Fibroblast of lung (primary cell): ENCODE data around the gene DLGAP1. TPM values are rescaled to one million over a fixed set of nuclear protein-coding genes. Genes with fewer than 3 reads are reported as not detected.

Experiments
- DNase-seq, 2 donors: peaks; one replicate each; pipeline versions ENCODE4 v3.0.0 to v3.0.0-alpha.2; 2010; ENCODE audit warnings: low read depth in 2 of 2
- H2AFZ ChIP-seq: 2 replicates; pipeline ENCODE4 v1.5.1; 2012; ENCODE audit warnings: low read length, control low read depth, inconsistent platforms
- H3K27ac ChIP-seq: 2 replicates; pipeline ENCODE4 v1.5.1; 2011; ENCODE audit warnings: low read length, control low read depth; ENCODE audit not compliant: insufficient read depth
- H3K27me3 ChIP-seq: 2 replicates; pipeline ENCODE4 v1.5.1; 2011; ENCODE audit warnings: mild to moderate bottlenecking, low read length; ENCODE audit not compliant: control insufficient read depth, insufficient read depth
- H3K36me3 ChIP-seq: 2 replicates; pipeline ENCODE4 v1.5.1; 2011; ENCODE audit warnings: low read length; ENCODE audit not compliant: control insufficient read depth, insufficient read depth
- H3K4me1 ChIP-seq: 2 replicates; pipeline ENCODE4 v1.5.1; 2011; ENCODE audit warnings: low read length; ENCODE audit not compliant: control insufficient read depth, insufficient read depth; ENCODE audit errors: extremely low read depth
- H3K4me2 ChIP-seq: 2 replicates; pipeline ENCODE4 v1.5.1; 2011; ENCODE audit warnings: low read length, control low read depth; ENCODE audit not compliant: insufficient read depth; ENCODE audit errors: extremely low read depth
- H3K4me3 ChIP-seq, 4 experiments: fragments of 200-600 bp in 1 of 4; sonication (generic) in 1 of 4; replicated peaks in 1 of 4; 2 replicates each; pipeline ENCODE4 v1.5.1; 2011 to 2016; ENCODE audit warnings: low read length in 4 of 4, low read depth in 3 of 4, mild to moderate bottlenecking in 3 of 4, control low read depth in 2 of 4, inconsistent platforms in 1 of 4, mixed read lengths in 1 of 4; ENCODE audit not compliant: insufficient read depth in 1 of 4; ENCODE audit errors: control extremely low read depth in 1 of 4
- H3K79me2 ChIP-seq: 2 replicates; pipeline ENCODE4 v1.5.1; 2012; ENCODE audit warnings: mild to moderate bottlenecking, low read length, inconsistent platforms; ENCODE audit not compliant: control insufficient read depth, insufficient read depth
- H3K9ac ChIP-seq: 2 replicates; pipeline ENCODE4 v1.5.1; 2011; ENCODE audit warnings: mild to moderate bottlenecking, low read length, control low read depth; ENCODE audit not compliant: insufficient read depth
- H3K9me3 ChIP-seq: 2 replicates; pipeline ENCODE4 v1.5.1; 2012; ENCODE audit warnings: low read depth, low read length; ENCODE audit not compliant: control insufficient read depth, insufficient read depth
- H4K20me1 ChIP-seq: 2 replicates; pipeline ENCODE4 v1.5.1; 2011; ENCODE audit warnings: low read length; ENCODE audit not compliant: control insufficient read depth, insufficient read depth; ENCODE audit errors: extremely low read depth
- CTCF ChIP-seq, 2 donors: IDR thresholded peaks in 1 of 2; conservative IDR thresholded peaks in 1 of 2; 1 replicate in 1 of 2; 2 replicates in 1 of 2; pipeline ENCODE4 v1.5.1; 2011 to 2012; ENCODE audit warnings: low read length in 2 of 2, control low read depth in 1 of 2, inconsistent platforms in 1 of 2, low read depth in 1 of 2, mild to moderate bottlenecking in 1 of 2
- EZH2 ChIP-seq: IDR thresholded peaks from 2 replicates; pipeline ENCODE4 v1.5.1; 2012; ENCODE audit warnings: low read length, control low read depth, mild to moderate bottlenecking; ENCODE audit errors: missing control alignments
- polyA plus RNA-seq, 2 donors: library from polyadenylated mRNA; depleted of rRNA in 1 of 2; stranded (reverse) in 1 of 2; unstranded in 1 of 2; fragments of >200 nt; gene quantifications; 2 replicates each; pipeline ENCODE4 v1.2.1, GENCODE V29; 2011 to 2012; ENCODE audit warnings: missing spikeins in 1 of 2
- total RNA-seq: library from RNA; depleted of rRNA; stranded (reverse); fragments of >200 nt; gene quantifications from 2 replicates; pipeline ENCODE4 v1.2.1, GENCODE V29; 2014

DLGAP1 gene
- total and polyA plus RNA-seq, 2 donors (not counting 1 experiment from before 2014, with no cell fraction given), result 0.16 to 0.17 TPM

GRCh38 chr18:4125627-4126230 lies 329.4 kb downstream of the DLGAP1 start:
- no peaks in the 10 kb centered on the region for H3K36me3 ChIP-seq
- TF ChIP-seq EZH2 (no peak), CTCF (conservative IDR thresholded peaks at IDR 0.05 in 1 of 2, IDR thresholded peaks at IDR 0.05 in 1 of 2; ENCODE audit: low read depth in 1 of 2, low read length in 2 of 2) (no peak)

GRCh38 chr18:4125224-4125623 lies 329.9 kb downstream of the DLGAP1 start:
- DNase-seq, result peak in 1 of 2 donors; percentile 60
- TF ChIP-seq EZH2, result no peak
- no peak for TF ChIP-seq CTCF (conservative IDR thresholded peaks at IDR 0.05 in 1 of 2, IDR thresholded peaks at IDR 0.05 in 1 of 2; ENCODE audit: low read depth in 1 of 2, low read length in 2 of 2)

More at GRCh38 chr18:4125627-4126230, 329.4 kb downstream of the DLGAP1 start:
- H3K9ac ChIP-seq, result no peak overlapping the region
- H3K4me3 ChIP-seq, result no peak overlapping the region
- H3K4me2 ChIP-seq, result no peak overlapping the region
- H4K20me1 ChIP-seq, result no peaks in the 10 kb centered on the region
- H3K9me3 ChIP-seq, result no peaks in the 10 kb centered on the region
- no peaks in the 10 kb centered on the region for H3K27me3 ChIP-seq
- no peak overlapping the region for H2AFZ ChIP-seq
- no peaks in the 10 kb centered on the region for H3K79me2 ChIP-seq
- no peaks in the 10 kb centered on the region for H3K4me1 ChIP-seq
- no peak for DNase-seq
- H3K27ac ChIP-seq, result no peak overlapping the region

GRCh38 chr18:4119813-4120212 lies 335.3 kb downstream of the DLGAP1 start:
- no peak for TF ChIP-seq CTCF (conservative IDR thresholded peaks at IDR 0.05 in 1 of 2, IDR thresholded peaks at IDR 0.05 in 1 of 2; ENCODE audit: low read depth in 1 of 2, low read length in 2 of 2)
- TF ChIP-seq EZH2, result no peak
- DNase-seq, result no peak
- Histone ChIP-seq H3K27me3 (no peaks in the 10 kb centered on the region), H3K4me2 (no peak overlapping the region), H3K4me3 (no peak overlapping the region), H3K4me1 (no peaks in the 10 kb centered on the region), H3K27ac (no peak overlapping the region), H4K20me1 (no peaks in the 10 kb centered on the region), H3K79me2 (no peaks in the 10 kb centered on the region), H3K36me3 (no peaks in the 10 kb centered on the region), H2AFZ (no peak overlapping the region), H3K9me3 (no peaks in the 10 kb centered on the region), H3K9ac (no peak overlapping the region)

More at GRCh38 chr18:4125224-4125623, 329.9 kb downstream of the DLGAP1 start:
- H3K79me2 ChIP-seq, result no peaks in the 10 kb centered on the region
- H3K9me3 ChIP-seq, result no peaks in the 10 kb centered on the region
- H3K4me3 ChIP-seq, result no peak overlapping the region
- no peak overlapping the region for H2AFZ ChIP-seq
- H3K4me2 ChIP-seq, result no peak overlapping the region
- no peaks in the 10 kb centered on the region for H3K27me3 ChIP-seq
- H3K27ac ChIP-seq, result no peak overlapping the region
- no peaks in the 10 kb centered on the region for H4K20me1 ChIP-seq
- no peaks in the 10 kb centered on the region for H3K36me3 ChIP-seq
- H3K4me1 ChIP-seq, result no peaks in the 10 kb centered on the region
- H3K9ac ChIP-seq, result no peak overlapping the region
